Measurements from ENCODE around the gene ALDH5A1.

Gene ALDH5A1

GRCh38 chr6:24522228-24523176 is 27.7 kb downstream of the ALDH5A1 start:
- no peak for DNase-seq (ENCODE audit: low read depth in 1 of 2, low spot score in 1 of 2)

GRCh38 chr6:24524329-24524728 is 29.6 kb downstream of the ALDH5A1 start:
- DNase-seq (ENCODE audit: low read depth in 1 of 2, low spot score in 1 of 2), result no peak

GRCh38 chr6:24524805-24525204 is 30.0 kb downstream of the ALDH5A1 start:
- DNase-seq (ENCODE audit: low read depth in 1 of 2, low spot score in 1 of 2), result no peak

GRCh38 chr6:24529985-24530384 is 35.2 kb downstream of the ALDH5A1 start:
- no peak for DNase-seq (ENCODE audit: low read depth in 1 of 2, low spot score in 1 of 2)

GRCh38 chr6:24534329-24534728 is 39.6 kb downstream of the ALDH5A1 start:
- no peak for DNase-seq (ENCODE audit: low read depth in 1 of 2, low spot score in 1 of 2)

GRCh38 chr6:24535210-24535609 is 40.4 kb downstream of the ALDH5A1 start:
- DNase-seq (ENCODE audit: low read depth in 1 of 2, low spot score in 1 of 2), result no peak

GRCh38 chr6:24536466-24536865 is 41.7 kb downstream of the ALDH5A1 start:
- DNase-seq (ENCODE audit: low read depth in 1 of 2, low spot score in 1 of 2), result no peak

GRCh38 chr6:24537082-24537699 is 42.4 kb downstream of the ALDH5A1 start:
- no peak for DNase-seq (ENCODE audit: low read depth in 1 of 2, low spot score in 1 of 2)

- DNase-seq (ENCODE audit: low read depth in 1 of 2, low spot score in 1 of 2), result no peak
These were observed 43.1 kb downstream of the ALDH5A1 start for GRCh38 chr6:24537771-24538385.

GRCh38 chr6:24539416-24539815 is 44.6 kb downstream of the ALDH5A1 start:
- DNase-seq (ENCODE audit: low read depth in 1 of 2, low spot score in 1 of 2), result no peak

GRCh38 chr6:24540197-24540596 is 45.4 kb downstream of the ALDH5A1 start:
- no peak for DNase-seq (ENCODE audit: low read depth in 1 of 2, low spot score in 1 of 2)

GRCh38 chr6:24543683-24544082 is 48.9 kb downstream of the ALDH5A1 start:
- no peak for DNase-seq (ENCODE audit: low read depth in 1 of 2, low spot score in 1 of 2)

GRCh38 chr6:24545183-24545582 is 50.4 kb downstream of the ALDH5A1 start:
- no peak for DNase-seq (ENCODE audit: low read depth in 1 of 2, low spot score in 1 of 2)

GRCh38 chr6:24545691-24546090 is 50.9 kb downstream of the ALDH5A1 start:
- no peak for DNase-seq (ENCODE audit: low read depth in 1 of 2, low spot score in 1 of 2)

- DNase-seq (ENCODE audit: low read depth in 1 of 2, low spot score in 1 of 2), result no peak
These were observed 51.7 kb downstream of the ALDH5A1 start for GRCh38 chr6:24546439-24546838.

GRCh38 chr6:24547243-24547642 is 52.5 kb downstream of the ALDH5A1 start:
- DNase-seq (ENCODE audit: low read depth in 1 of 2, low spot score in 1 of 2), result no peak

- no peak for DNase-seq (ENCODE audit: low read depth in 1 of 2, low spot score in 1 of 2)
These were observed 54.4 kb downstream of the ALDH5A1 start for GRCh38 chr6:24549158-24549557.

GRCh38 chr6:24549674-24550353 is 55.0 kb downstream of the ALDH5A1 start:
- no peak for DNase-seq (ENCODE audit: low read depth in 1 of 2, low spot score in 1 of 2)

- DNase-seq (ENCODE audit: low read depth in 1 of 2, low spot score in 1 of 2), result no peak
These were observed 56.4 kb downstream of the ALDH5A1 start for GRCh38 chr6:24551139-24551538.

- DNase-seq (ENCODE audit: low read depth in 1 of 2, low spot score in 1 of 2), result no peak
These were observed 59.7 kb downstream of the ALDH5A1 start for GRCh38 chr6:24554474-24554873.

- DNase-seq (ENCODE audit: low read depth in 1 of 2, low spot score in 1 of 2), result no peak
These were observed 63.7 kb downstream of the ALDH5A1 start for GRCh38 chr6:24558516-24558915.

All from activated T-helper 1 cell treated with anti-CD3 and anti-CD28 coated beads, Interleukin-2, amount 50 U/mL, for 16 hours (primary cell).